Stimulated activated naive CD8-positive, alpha-beta T cell treated with anti-CD3 and anti-CD28 coated beads, Interleukin-15, amount 100 ng/mL, for 72 hours (primary cell): Measurements from ENCODE around the gene UVSSA.
A peak's percentile ranks its signal among the peaks of the same experiment; 100 is the strongest.
"Not testable (repeated sequence)": the region's sequence is repeated elsewhere in the genome, so short reads cannot be mapped to it uniquely, and the experiment has no call there.

Experiments used
- ATAC-seq: fragments of 150-1000 bp; cut with Tn5 transposase; 2 replicates; pipeline ENCODE4 v1.10.0; 2021; ENCODE audit warnings: mild to moderate bottlenecking, moderate library complexity
- DNase-seq, 2 donors: peaks; one replicate each; pipeline ENCODE4 v3.0.0; 2021 to 2022
- H3K27ac Mint-ChIP-seq, 2 donors: one replicate each; pipeline ENCODE4 v1.8.0; 2022; ENCODE audit warnings: mild to moderate bottlenecking in 2 of 2, mixed read lengths in 2 of 2, moderate library complexity in 2 of 2
- H3K27me3 Mint-ChIP-seq: one replicate; pipeline ENCODE4 v1.8.0; 2022; ENCODE audit warnings: mixed read lengths
- H3K4me1 Mint-ChIP-seq: one replicate; pipeline ENCODE4 v1.8.0; 2022; ENCODE audit warnings: mild to moderate bottlenecking, mixed read lengths
- H3K4me3 Mint-ChIP-seq, 2 donors: one replicate each; pipeline ENCODE4 v1.8.0; 2022; ENCODE audit warnings: mild to moderate bottlenecking in 2 of 2, mixed read lengths in 2 of 2, moderate library complexity in 1 of 2
- H3K9me3 Mint-ChIP-seq, 2 donors: one replicate each; pipeline ENCODE4 v1.8.0; 2022; ENCODE audit warnings: mixed read lengths in 2 of 2

The UVSSA gene

DNA sequence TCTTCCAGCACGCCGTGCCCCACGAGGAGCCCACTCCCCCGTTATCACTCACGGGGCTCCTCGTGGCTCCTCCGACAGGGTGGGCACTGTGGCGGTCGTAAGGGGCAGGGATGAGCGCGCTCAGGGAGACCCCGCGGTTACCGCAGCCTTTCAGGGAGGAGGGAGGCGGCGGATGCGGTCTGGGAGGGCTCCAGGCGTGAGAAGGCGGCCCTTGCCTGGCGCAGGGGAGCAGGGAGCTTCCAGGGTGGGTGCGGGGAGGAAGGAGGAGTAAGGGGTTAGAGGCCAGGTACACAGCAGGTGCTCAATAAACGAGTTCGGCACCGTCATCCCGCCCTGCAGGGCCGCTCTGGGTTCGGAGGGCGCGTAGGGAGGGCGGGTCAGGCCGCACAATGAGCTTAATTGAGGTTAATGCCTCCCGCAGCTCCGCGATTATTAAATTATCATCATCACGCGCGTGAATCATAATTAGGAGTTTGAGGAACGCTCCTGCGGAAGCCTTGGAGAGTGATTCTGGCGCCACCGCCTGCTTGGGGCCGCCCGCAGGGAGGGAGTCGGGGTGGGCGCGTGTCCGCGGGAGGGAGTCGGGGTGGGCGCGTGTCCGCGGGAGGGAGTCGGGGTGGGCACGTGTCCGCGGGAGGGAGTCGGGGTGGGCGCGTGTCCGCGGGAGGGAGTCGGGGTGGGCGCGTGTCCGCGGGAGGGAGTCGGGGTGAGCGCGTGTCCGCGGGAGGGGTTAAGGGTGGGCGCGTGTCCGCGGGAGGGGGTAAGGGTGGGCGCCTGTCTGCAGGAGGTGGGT lies 66.9 kb downstream of the UVSSA start:
- peak overlapping the region in 1 of 2 donors; percentile 10 for H3K4me3 Mint-ChIP-seq
- DNase-seq: no peak
- H3K27me3 Mint-ChIP-seq: peaks cover 87% of the 10 kb centered on the region

DNA sequence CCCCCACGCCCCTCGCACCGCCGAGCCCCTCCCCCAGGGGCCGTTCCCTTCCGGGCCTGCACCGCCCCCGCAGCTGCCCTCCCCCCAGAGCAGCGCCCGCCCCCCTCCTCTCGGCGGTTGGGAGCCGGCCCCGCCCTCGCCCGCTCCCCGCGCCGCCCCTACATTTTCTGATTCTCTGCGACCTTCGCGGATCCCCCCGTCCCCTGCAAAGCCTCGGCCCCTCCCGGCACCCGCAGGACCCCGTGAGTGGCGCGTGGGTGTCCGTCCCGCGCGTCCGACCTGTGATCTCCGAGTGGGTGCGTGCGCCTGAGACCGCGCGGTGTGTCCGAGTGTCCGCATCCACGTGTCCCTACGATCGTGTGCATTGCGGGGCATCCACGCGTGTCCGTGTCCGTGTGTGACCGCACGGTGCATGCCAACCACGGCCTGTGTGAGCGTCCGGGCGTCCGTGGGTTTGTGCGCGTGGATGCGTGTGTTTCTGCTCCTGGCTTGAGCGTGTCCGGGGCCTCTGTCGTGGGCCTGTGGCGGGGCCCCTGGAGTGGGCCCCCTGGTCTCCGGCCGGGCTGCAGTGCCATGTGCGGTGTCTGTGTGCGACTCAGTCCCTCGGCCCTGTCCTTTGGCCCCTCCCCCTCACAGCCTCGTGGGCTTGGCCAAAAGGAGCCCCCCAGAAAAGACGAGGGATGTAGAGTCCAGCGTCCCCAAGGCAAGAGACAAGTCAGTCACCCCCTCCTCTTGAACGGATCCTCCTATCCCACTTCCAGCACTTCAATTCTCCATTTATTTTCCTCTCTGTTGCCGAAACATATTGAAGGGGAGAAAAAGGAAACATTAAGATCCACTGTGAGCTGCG lies 68.0 kb downstream of the UVSSA start:
- no peak overlapping the region for H3K4me3 Mint-ChIP-seq
- peaks cover 6% of the 10 kb centered on the region for H3K4me1 Mint-ChIP-seq
- no peaks in the 10 kb centered on the region for H3K9me3 Mint-ChIP-seq
- H3K27me3 Mint-ChIP-seq: peaks cover 87% of the 10 kb centered on the region
- no peak for ATAC-seq
- no peak overlapping the region for H3K27ac Mint-ChIP-seq
- DNase-seq: no peak

More for the DNA sequence above, 66.9 kb downstream of the UVSSA start:
- H3K4me1 Mint-ChIP-seq: peaks cover 6% of the 10 kb centered on the region
- H3K9me3 Mint-ChIP-seq: no peaks in the 10 kb centered on the region
- H3K27ac Mint-ChIP-seq: no peak overlapping the region
- no peak for ATAC-seq

GRCh38 chr4:1415681-1415981 lies 68.6 kb downstream of the UVSSA start:
- no peak overlapping the region for H3K27ac Mint-ChIP-seq

DNA sequence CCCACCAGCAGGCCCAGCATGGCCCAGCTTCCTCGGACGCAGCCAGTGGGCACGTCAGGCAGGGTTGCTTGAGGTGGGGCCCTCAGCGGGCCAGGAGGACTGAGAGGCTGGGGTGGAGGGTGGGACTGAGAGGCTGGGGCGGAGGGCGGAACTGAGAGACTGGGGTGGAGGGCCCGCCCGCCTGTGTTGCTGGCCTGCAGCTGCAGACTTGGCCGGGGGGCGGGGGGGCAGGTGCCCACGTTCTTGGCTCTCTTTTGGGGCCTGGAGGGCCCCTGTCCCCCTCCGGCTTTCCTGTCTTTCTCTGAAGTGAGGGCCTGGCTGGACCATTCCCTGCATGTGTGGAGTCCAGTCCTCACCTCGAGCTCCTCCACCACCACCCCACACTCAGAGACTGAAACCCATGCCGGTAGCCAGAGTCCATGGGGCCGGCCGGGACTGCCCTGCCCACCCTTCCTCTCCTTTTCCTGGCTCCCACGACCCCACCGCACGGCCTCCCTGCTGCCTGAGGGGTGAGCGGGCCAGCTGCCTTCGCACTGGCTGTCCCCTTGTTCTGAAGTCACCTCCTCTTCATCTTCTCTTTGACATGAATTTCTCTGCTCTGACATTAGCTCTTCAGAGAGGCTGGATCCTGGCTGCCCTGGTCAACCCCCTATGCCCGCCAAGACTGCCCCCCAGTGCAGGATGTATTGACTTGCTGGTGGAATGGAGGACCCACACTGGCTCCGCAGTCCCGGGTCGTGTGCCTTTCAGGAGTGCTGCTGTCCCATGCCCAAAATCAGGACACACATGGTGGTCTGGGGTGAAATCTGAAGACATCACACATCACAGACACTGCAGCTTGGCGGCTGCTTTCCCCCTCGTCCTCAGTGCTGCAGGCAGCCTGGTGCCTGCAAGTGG lies 69.3 kb downstream of the UVSSA start:
- no peak overlapping the region for H3K4me3 Mint-ChIP-seq
- no peaks in the 10 kb centered on the region for H3K4me1 Mint-ChIP-seq
- H3K9me3 Mint-ChIP-seq: no peaks in the 10 kb centered on the region
- no peak for ATAC-seq
- no peak overlapping the region for H3K27ac Mint-ChIP-seq
- no peak for DNase-seq
- peaks cover 82% of the 10 kb centered on the region for H3K27me3 Mint-ChIP-seq

More at GRCh38 chr4:1415681-1415981, 68.6 kb downstream of the UVSSA start:
- Mint-ChIP-seq H3K4me3 (no peak overlapping the region), H3K27me3 (peaks cover 82% of the 10 kb centered on the region), H3K4me1 (peaks cover 2% of the 10 kb centered on the region), H3K9me3 (no peaks in the 10 kb centered on the region)
- no peak for DNase-seq
- ATAC-seq: no peak

DNA sequence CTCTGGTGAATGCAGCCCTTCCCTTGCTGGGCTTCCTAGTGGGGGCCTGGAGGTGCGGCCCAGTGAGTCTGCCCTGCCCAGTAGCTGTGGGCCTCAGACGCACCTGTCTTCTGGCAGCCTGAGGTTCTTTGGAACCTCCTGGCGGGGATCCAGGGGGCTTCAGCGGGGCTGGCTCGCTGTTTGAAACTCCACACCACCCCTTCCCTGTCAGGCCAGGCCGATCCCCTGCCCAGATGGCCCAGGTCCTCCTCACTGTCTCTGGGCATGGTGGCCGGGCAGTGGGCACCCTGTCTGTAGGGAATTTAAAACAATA lies 69.9 kb downstream of the UVSSA start:
- Mint-ChIP-seq H3K4me1 (no peaks in the 10 kb centered on the region), H3K4me3 (no peak overlapping the region), H3K27me3 (peaks cover 78% of the 10 kb centered on the region), H3K27ac (no peak overlapping the region), H3K9me3 (no peaks in the 10 kb centered on the region)
- ATAC-seq: no peak
- DNase-seq: no peak

- Mint-ChIP-seq H3K9me3 (no peaks in the 10 kb centered on the region), H3K4me1 (no peaks in the 10 kb centered on the region), H3K27ac (no peak overlapping the region), H3K27me3 (peaks cover 73% of the 10 kb centered on the region), H3K4me3 (no peak overlapping the region)
- DNase-seq: no peak
- ATAC-seq: no peak
Observed at GRCh38 chr4:1417522-1418390, 70.7 kb downstream of the UVSSA start.

- H3K27me3 Mint-ChIP-seq: peaks cover 68% of the 10 kb centered on the region
Observed at GRCh38 chr4:1418494-1419285, 71.7 kb downstream of the UVSSA start.

GRCh38 chr4:1419708-1420107 lies 72.7 kb downstream of the UVSSA start:
- Mint-ChIP-seq H3K9me3 (no peaks in the 10 kb centered on the region), H3K4me3 (no peak overlapping the region), H3K4me1 (no peaks in the 10 kb centered on the region), H3K27me3 (peaks cover 73% of the 10 kb centered on the region), H3K27ac (no peak overlapping the region)
- DNase-seq: no peak
- ATAC-seq: no peak

More at GRCh38 chr4:1418494-1419285, 71.7 kb downstream of the UVSSA start:
- no peak for DNase-seq
- no peaks in the 10 kb centered on the region for H3K4me1 Mint-ChIP-seq
- ATAC-seq: no peak
- H3K9me3 Mint-ChIP-seq: no peaks in the 10 kb centered on the region
- H3K27ac Mint-ChIP-seq: peak overlapping the region in 1 of 2 donors; percentile 74
- H3K4me3 Mint-ChIP-seq: no peak overlapping the region

GRCh38 chr4:1421657-1422056 lies 74.6 kb downstream of the UVSSA start:
- Mint-ChIP-seq H3K4me3 (no peak overlapping the region), H3K4me1 (no peaks in the 10 kb centered on the region), H3K27ac (no peak overlapping the region), H3K27me3 (peaks cover 68% of the 10 kb centered on the region), H3K9me3 (no peaks in the 10 kb centered on the region)
- DNase-seq (no peak), ATAC-seq (no peak)

DNA sequence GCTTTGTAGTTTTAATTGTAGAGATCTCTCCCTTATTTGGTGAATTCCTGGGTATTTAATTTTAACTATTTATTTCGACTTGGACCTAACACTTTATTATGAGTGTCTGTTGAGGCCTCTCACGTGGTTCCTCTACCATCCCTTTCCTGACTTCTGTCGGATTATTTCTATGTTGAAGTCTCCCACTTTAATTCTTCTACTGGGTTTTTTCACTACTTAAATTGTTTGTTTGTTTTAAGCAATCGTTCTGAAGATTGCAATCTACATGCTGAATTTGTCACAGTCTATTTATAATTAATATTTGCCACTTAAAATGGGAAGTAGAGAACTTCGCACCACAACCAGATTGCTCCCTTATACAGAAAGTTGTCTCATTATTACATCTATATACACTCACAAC lies 80.0 kb downstream of the UVSSA start:
- no peaks in the 10 kb centered on the region for H3K9me3 Mint-ChIP-seq
- no peak for ATAC-seq
- H3K27me3 Mint-ChIP-seq: peaks cover 32% of the 10 kb centered on the region
- DNase-seq: no peak
- no peak overlapping the region for H3K27ac Mint-ChIP-seq
- H3K4me3 Mint-ChIP-seq: no peak overlapping the region
- H3K4me1 Mint-ChIP-seq: no peaks in the 10 kb centered on the region

- not testable (repeated sequence) for H3K9me3 Mint-ChIP-seq, H3K4me1 Mint-ChIP-seq, ATAC-seq, H3K27ac Mint-ChIP-seq, DNase-seq, H3K4me3 Mint-ChIP-seq
- H3K27me3 Mint-ChIP-seq: peaks cover 24% of the 10 kb centered on the region
Observed at GRCh38 chr4:1443688-1444172, 96.7 kb downstream of the UVSSA start.
